GM13976 (cell line): ENCODE results near the gene DUS1L.
"Not testable (repeated sequence)": the region's sequence is repeated elsewhere in the genome, so short reads cannot be mapped to it uniquely, and the experiment has no call there.

Experiments
- DNase-seq: peaks from one replicate; pipeline ENCODE4 v3.0.0; 2012; ENCODE audit warnings: low spot score
- CTCF ChIP-seq: IDR thresholded peaks from 2 replicates; pipeline ENCODE4 v1.5.1; 2012; ENCODE audit warnings: borderline replicate concordance, mild to moderate bottlenecking; ENCODE audit not compliant: insufficient read depth; ENCODE audit errors: extremely low read depth, missing control alignments, control extremely low read depth
- in situ Hi-C: fragments of 300-500 bp; cut with MboI; formaldehyde crosslinking; loops from one replicate; pipeline ENCODE4 v1.12.0; 2022; ENCODE audit warnings: low sequenced_read_pairs, mixed read lengths, inconsistent platforms; ENCODE audit not compliant: unreplicated experiment

Gene DUS1L

GRCh38 chr17:82041144-82041814 is 24.3 kb downstream of the DUS1L start:
- TF ChIP-seq CTCF = no peak
- in situ Hi-C loops = no loop called here
- DNase-seq = no peak

- no peak for DNase-seq
- no peak for TF ChIP-seq CTCF
- in situ Hi-C loops = no loop called here
Observed at GRCh38 chr17:82039695-82040299, 25.8 kb downstream of the DUS1L start.

- in situ Hi-C loops, DNase-seq: not testable (repeated sequence)
Observed at GRCh38 chr17:82038796-82039409, 26.7 kb downstream of the DUS1L start.

GRCh38 chr17:82037889-82038195 is 27.8 kb downstream of the DUS1L start:
- in situ Hi-C loops = no loop called here
- no peak for TF ChIP-seq CTCF
- no peak for DNase-seq

- in situ Hi-C loops = no loop called here
- peak; percentile 95 for TF ChIP-seq CTCF
- DNase-seq = peak; percentile 98
Observed at GRCh38 chr17:82037092-82037888, 28.3 kb downstream of the DUS1L start, which contains the start of gene DCXR. TSS of gene DCXR (minus strand) at chr17:82037697. CDS start at chr17:82037682, 15 bp downstream.

GRCh38 chr17:82036634-82037091 is 28.9 kb downstream of the DUS1L start:
- in situ Hi-C loops = no loop called here
- DNase-seq = no peak
- no peak for TF ChIP-seq CTCF
